B cell (primary cell): ENCODE measurements around the gene YWHAG. TPM values are rescaled to one million over a fixed set of nuclear protein-coding genes. Genes with fewer than 3 reads are reported as not detected.
A peak's percentile ranks its signal among the peaks of the same experiment; 100 is the strongest.
"Not testable (repeated sequence)": the region's sequence is repeated elsewhere in the genome, so short reads cannot be mapped to it uniquely, and the experiment has no call there.

ENCODE experiments used
- ATAC-seq: fragments of 200-7000 bp; cut with Tn5 transposase; one replicate; pipeline ENCODE4 v1.10.0; 2021; ENCODE audit warnings: low read depth, mild to moderate bottlenecking, moderate number of reproducible peaks, moderate library complexity
- CTCF ChIA-PET: fragments of 350-600 bp; sonication (Branson Sonifier 250); formaldehyde crosslinking; loops from one replicate; lab custom pipeline; 2021; ENCODE audit warnings: antibody characterized with exemption, inconsistent platforms; lab: Charles Lee
- POLR2A ChIA-PET: fragments of 350-600 bp; sonication (Branson Sonifier 250); formaldehyde crosslinking; loops from one replicate; lab custom pipeline; 2021; ENCODE audit warnings: antibody characterized with exemption; lab: Charles Lee
- DNase-seq: peaks from one replicate; pipeline ENCODE4 v3.0.0; 2013
- H2AFZ ChIP-seq: 2 replicates; pipeline ENCODE4 v1.6.1; 2012; ENCODE audit warnings: mild to moderate bottlenecking, low read depth, low read length; ENCODE audit not compliant: insufficient read depth, poor library complexity, severe bottlenecking
- H3K27ac ChIP-seq, 2 donors: 1 replicate in 1 of 2; 2 replicates in 1 of 2; pipeline ENCODE4 v1.5.1; 2012 to 2013; ENCODE audit warnings: low read length in 2 of 2, mild to moderate bottlenecking in 2 of 2, moderate library complexity in 1 of 2
- H3K27me3 ChIP-seq, 4 experiments: fragments of 200-600 bp in 1 of 4; sonication (generic) in 1 of 4; replicated peaks in 1 of 4; 1 replicate in 2 of 4; 2 replicates in 2 of 4; pipeline versions ENCODE4 v1.6.1 to v1.7.0; 2013 to 2016; ENCODE audit warnings: low read length in 3 of 4, mild to moderate bottlenecking in 2 of 4, mixed read lengths in 1 of 4, moderate library complexity in 1 of 4; ENCODE audit not compliant: insufficient read depth in 4 of 4, control insufficient read depth in 3 of 4; ENCODE audit errors: control extremely low read depth in 1 of 4
- H3K36me3 ChIP-seq, 2 experiments: replicated peaks in 1 of 2; 1 replicate in 1 of 2; 2 replicates in 1 of 2; pipeline versions ENCODE4 v1.6.1 to v1.7.1; 2013; ENCODE audit warnings: low read length in 1 of 2; ENCODE audit not compliant: insufficient read depth in 2 of 2, control insufficient read depth in 1 of 2; ENCODE audit errors: control extremely low read depth in 1 of 2, extremely low read depth in 1 of 2
- H3K4me1 ChIP-seq, 2 donors: fragments of 200-600 bp in 1 of 2; sonication (generic) in 1 of 2; 1 replicate in 1 of 2; 2 replicates in 1 of 2; pipeline versions ENCODE4 v1.5.1 to v1.6.1; 2013 to 2017; ENCODE audit warnings: low read length in 2 of 2; ENCODE audit not compliant: control insufficient read depth in 2 of 2, insufficient read depth in 2 of 2
- H3K4me2 ChIP-seq: replicated peaks from 2 replicates; pipeline ENCODE3; 2012; ENCODE audit warnings: mild to moderate bottlenecking, low read depth, low read length; ENCODE audit not compliant: poor library complexity, severe bottlenecking
- H3K4me3 ChIP-seq, 5 experiments: fragments of 200-600 bp in 1 of 5; sonication (generic) in 1 of 5; 1 replicate in 3 of 5; 2 replicates in 2 of 5; pipeline versions ENCODE4 v1.5.1 to v1.7.0; 2011 to 2016; ENCODE audit warnings: low read length in 4 of 5, mild to moderate bottlenecking in 4 of 5, low read depth in 2 of 5, control low read depth in 1 of 5, moderate library complexity in 1 of 5; ENCODE audit not compliant: insufficient read depth in 1 of 5; ENCODE audit errors: control extremely low read depth in 1 of 5, extremely low read depth in 1 of 5
- H3K79me2 ChIP-seq: fragments of 200-600 bp; sonication (generic); one replicate; pipeline ENCODE4 v1.6.0; 2016; ENCODE audit warnings: low read length; ENCODE audit not compliant: control insufficient read depth, insufficient read depth
- H3K9ac ChIP-seq: fragments of 200-600 bp; sonication (generic); 2 replicates; pipeline ENCODE4 v1.6.1; 2017; ENCODE audit warnings: mild to moderate bottlenecking, low read length, moderate library complexity
- H3K9me3 ChIP-seq, 3 donors: one replicate each; pipeline versions ENCODE4 v1.6.1 to v1.7.1; 2013; ENCODE audit warnings: low read length in 2 of 3; ENCODE audit not compliant: control insufficient read depth in 2 of 3, insufficient read depth in 1 of 3; ENCODE audit errors: control extremely low read depth in 1 of 3
- H4K20me1 ChIP-seq: 2 replicates; pipeline ENCODE4 v1.6.0; 2012; ENCODE audit warnings: mild to moderate bottlenecking, low read length; ENCODE audit not compliant: insufficient read depth, control insufficient read depth, poor library complexity, severe bottlenecking
- H3K27ac Mint-ChIP-seq: one replicate; pipeline ENCODE4 v1.8.0; 2021; ENCODE audit warnings: mixed read lengths
- H3K27me3 Mint-ChIP-seq: one replicate; pipeline ENCODE4 v1.8.0; 2021; ENCODE audit warnings: mixed read lengths
- H3K4me1 Mint-ChIP-seq: one replicate; pipeline ENCODE4 v1.8.0; 2021; ENCODE audit warnings: mixed read lengths
- H3K4me3 Mint-ChIP-seq: one replicate; pipeline ENCODE4 v1.8.0; 2021; ENCODE audit warnings: mixed read lengths
- H3K9me3 Mint-ChIP-seq: one replicate; pipeline ENCODE4 v1.8.0; 2022; ENCODE audit warnings: mixed read lengths; ENCODE audit not compliant: insufficient read depth
- EZH2 ChIP-seq: IDR thresholded peaks from 2 replicates; pipeline ENCODE4 v1.6.1; 2012; ENCODE audit warnings: borderline replicate concordance, low read depth, mild to moderate bottlenecking, moderate library complexity, low read length; ENCODE audit not compliant: insufficient read depth, poor library complexity, severe bottlenecking
- WGBS: methylation state at CpG from one replicate; pipeline ENCODE4 v1.1.5; 2013; ENCODE audit warnings: missing lambda C conversion rate; ENCODE audit not compliant: insufficient coverage; 5-methylcytosine and 5-hydroxymethylcytosine counted together
- intact Hi-C: fragments of 100-400 bp; cut with micrococcal nuclease; formaldehyde crosslinking; loops from one replicate; pipeline ENCODE4 v1.10.0; 2022
- polyA plus RNA-seq: library from polyadenylated mRNA; depleted of rRNA; stranded (reverse); fragments of >200 nt; gene quantifications from 2 replicates; pipeline ENCODE4 v1.2.3, GENCODE V29; 2012
- total RNA-seq, 2 donors: library from RNA; stranded (reverse); fragments of 120-200 nt in 1 of 2; gene quantifications; 1 replicate in 1 of 2; 2 replicates in 1 of 2; pipeline versions ENCODE4 v1.2.3 to v1.2.4, GENCODE V29; 2013 to 2022
- TF ChIP-seq, protein P1 (sequence below): fragments of 200-600 bp; IDR thresholded peaks from one replicate; pipeline ENCODE4 v1.8.0; 2022; ENCODE audit warnings: antibody characterized with exemption, mild to moderate bottlenecking

The YWHAG gene
- total and polyA plus RNA-seq, 2 donors (not counting 1 experiment from before 2014, with no cell fraction given) = 6.6 to 51.6 TPM

DNA sequence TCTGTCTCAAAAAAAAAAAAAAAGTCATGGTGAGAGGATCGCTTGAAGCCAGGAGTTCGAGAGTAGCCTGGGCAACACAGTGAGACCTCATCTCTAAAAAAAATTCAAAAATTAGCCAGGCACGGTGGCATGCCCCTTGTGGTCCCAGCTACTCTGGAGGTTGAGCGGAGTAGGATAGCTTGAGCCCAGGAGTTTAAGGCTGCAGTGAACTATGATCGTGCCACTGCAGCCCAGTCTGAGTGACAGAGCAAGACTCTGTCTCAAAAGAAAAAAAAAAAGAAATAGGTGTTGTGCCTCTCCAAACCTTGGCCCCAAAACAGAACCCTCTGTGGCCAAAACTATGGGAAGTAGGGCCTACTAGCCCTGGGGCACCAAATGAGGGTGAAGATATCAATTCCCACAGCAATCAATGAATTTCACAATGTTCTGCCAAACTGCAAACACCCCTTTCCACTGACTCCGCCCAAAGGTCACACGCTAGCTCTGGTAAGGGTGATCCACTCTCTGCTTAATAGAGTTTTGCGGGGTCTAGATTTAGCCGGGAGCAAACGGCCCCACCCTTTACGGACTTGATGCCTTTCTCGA lies 33.8 kb upstream of the YWHAG start:
- no peaks in the 10 kb centered on the region for H3K27me3 ChIP-seq
- ATAC-seq (no peak), DNase-seq (no peak)
- no peaks in the 10 kb centered on the region for H3K79me2 ChIP-seq
- H3K9me3 ChIP-seq = no peaks in the 10 kb centered on the region
- H3K4me3 ChIP-seq = peak overlapping the region in 4 of 5 experiments; percentile 45 to 80 (median 70)
- Mint-ChIP-seq H3K4me3 (peak overlapping the region; percentile 91), H3K4me1 (peaks cover 27% of the 10 kb centered on the region), H3K9me3 (no peaks in the 10 kb centered on the region), H3K27me3 (no peaks in the 10 kb centered on the region), H3K27ac (peak overlapping the region; percentile 98)
- H2AFZ ChIP-seq = peak overlapping the region; percentile 90
- intact Hi-C loops = loop anchor here (1.0 to 10.0 kb wide), 3 partner anchors 33 to 478 kb away; partner anchors contain the start of gene POR
- 23% methylated on average over 10 of the region's 12 CpGs for WGBS
- peak overlapping the region; percentile 85 for H3K4me2 ChIP-seq
- TF ChIP-seq EZH2 = no peak
- TF ChIP-seq, protein P1, sequence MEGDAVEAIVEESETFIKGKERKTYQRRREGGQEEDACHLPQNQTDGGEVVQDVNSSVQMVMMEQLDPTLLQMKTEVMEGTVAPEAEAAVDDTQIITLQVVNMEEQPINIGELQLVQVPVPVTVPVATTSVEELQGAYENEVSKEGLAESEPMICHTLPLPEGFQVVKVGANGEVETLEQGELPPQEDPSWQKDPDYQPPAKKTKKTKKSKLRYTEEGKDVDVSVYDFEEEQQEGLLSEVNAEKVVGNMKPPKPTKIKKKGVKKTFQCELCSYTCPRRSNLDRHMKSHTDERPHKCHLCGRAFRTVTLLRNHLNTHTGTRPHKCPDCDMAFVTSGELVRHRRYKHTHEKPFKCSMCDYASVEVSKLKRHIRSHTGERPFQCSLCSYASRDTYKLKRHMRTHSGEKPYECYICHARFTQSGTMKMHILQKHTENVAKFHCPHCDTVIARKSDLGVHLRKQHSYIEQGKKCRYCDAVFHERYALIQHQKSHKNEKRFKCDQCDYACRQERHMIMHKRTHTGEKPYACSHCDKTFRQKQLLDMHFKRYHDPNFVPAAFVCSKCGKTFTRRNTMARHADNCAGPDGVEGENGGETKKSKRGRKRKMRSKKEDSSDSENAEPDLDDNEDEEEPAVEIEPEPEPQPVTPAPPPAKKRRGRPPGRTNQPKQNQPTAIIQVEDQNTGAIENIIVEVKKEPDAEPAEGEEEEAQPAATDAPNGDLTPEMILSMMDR = no peak
- no peaks in the 10 kb centered on the region for H3K36me3 ChIP-seq
- H3K27ac ChIP-seq = peak overlapping the region in 1 of 2 donors; percentile 53
- peaks cover 16 to 29% of the 10 kb centered on the region in 2 donors for H3K4me1 ChIP-seq
- ChIA-PET CTCF (interaction anchor here (0.7 kb wide), 1 partner anchor 1546 kb away, joined by 3 read pairs; no protein-coding TSS in a partner anchor), POLR2A (interaction anchor here (0.7 to 1.5 kb wide), 3 partner anchors 14 to 34 kb away, joined by 3 to 6 read pairs (median 4); partner anchors contain the start of gene YWHAG)
- H4K20me1 ChIP-seq = no peaks in the 10 kb centered on the region
- peak overlapping the region; percentile 67 for H3K9ac ChIP-seq

DNA sequence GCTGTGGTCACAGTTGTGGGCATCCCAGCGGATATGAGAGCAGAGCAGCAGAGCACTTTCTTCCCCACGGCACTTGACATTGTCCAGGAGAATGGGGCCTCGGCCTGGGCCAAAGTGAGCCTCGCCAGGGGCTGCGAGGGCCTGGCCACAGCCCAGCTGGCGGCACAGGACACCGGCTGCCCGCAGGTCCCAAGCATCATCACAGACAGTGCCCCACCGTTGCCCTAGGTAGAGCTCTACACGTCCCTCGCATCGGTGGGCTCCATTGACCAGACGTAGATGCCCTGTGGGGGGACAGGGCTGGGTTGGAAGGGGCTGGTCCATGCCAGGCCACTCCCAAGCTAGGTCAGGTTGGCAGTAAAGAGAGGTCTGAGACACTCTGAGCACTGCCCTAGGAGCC lies 31.3 kb upstream of the YWHAG start:
- H3K9ac ChIP-seq = no peak overlapping the region
- no peak overlapping the region for H2AFZ ChIP-seq
- 98% methylated on average over 13 of the region's 13 CpGs for WGBS
- ATAC-seq (no peak), DNase-seq (no peak)
- peaks cover 23% of the 10 kb centered on the region for H3K4me1 Mint-ChIP-seq
- no peak overlapping the region for H3K4me3 ChIP-seq
- no peaks in the 10 kb centered on the region for H4K20me1 ChIP-seq
- H3K79me2 ChIP-seq = no peaks in the 10 kb centered on the region
- ChIA-PET POLR2A (no interaction called here), CTCF (no interaction called here)
- no peak overlapping the region for H3K27ac Mint-ChIP-seq
- H3K9me3 Mint-ChIP-seq = no peaks in the 10 kb centered on the region
- no peak overlapping the region for H3K4me2 ChIP-seq
- H3K4me1 ChIP-seq = peaks cover 8 to 21% of the 10 kb centered on the region in 2 donors
- H3K36me3 ChIP-seq = no peaks in the 10 kb centered on the region
- no peak overlapping the region for H3K4me3 Mint-ChIP-seq
- H3K27ac ChIP-seq = no peak overlapping the region
- no peaks in the 10 kb centered on the region for H3K27me3 Mint-ChIP-seq
- no peaks in the 10 kb centered on the region for H3K27me3 ChIP-seq
- no peaks in the 10 kb centered on the region for H3K9me3 ChIP-seq
- no peak for TF ChIP-seq EZH2
- TF ChIP-seq, protein P1 = no peak
- intact Hi-C loops = loop anchor here (10.0 kb wide), 1 partner anchor 475 kb away; the partner anchor contains the start of gene POR

DNA sequence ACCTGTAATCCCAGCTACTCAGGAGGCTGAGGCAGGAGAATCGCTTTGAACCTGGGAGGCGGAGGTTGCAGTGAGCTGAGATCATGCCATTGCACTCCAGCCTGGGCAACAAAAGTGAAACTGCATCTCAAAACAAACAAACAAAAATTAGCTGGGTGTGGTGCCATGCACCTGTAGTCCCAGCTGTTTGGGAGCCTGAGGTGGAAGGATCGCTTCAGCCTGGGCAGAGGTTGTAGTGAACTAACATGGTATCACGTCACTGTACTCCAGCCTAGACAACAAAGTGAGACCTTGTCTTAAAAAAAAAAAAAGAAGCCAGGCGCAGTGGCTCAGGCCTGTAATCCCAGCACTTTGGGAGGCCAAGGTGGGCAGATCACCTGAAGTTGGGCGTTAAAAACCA lies 29.0 kb upstream of the YWHAG start:
- H3K4me1 ChIP-seq = peaks cover 4 to 15% of the 10 kb centered on the region in 2 donors
- POLR2A ChIA-PET, H3K4me2 ChIP-seq, DNase-seq, CTCF ChIA-PET, H3K4me3 ChIP-seq, H3K27ac Mint-ChIP-seq, intact Hi-C loops, ATAC-seq, H3K4me3 Mint-ChIP-seq, H3K9me3 Mint-ChIP-seq, H3K27me3 ChIP-seq, H2AFZ ChIP-seq, H3K9ac ChIP-seq, H3K36me3 ChIP-seq, H4K20me1 ChIP-seq, H3K27ac ChIP-seq, H3K79me2 ChIP-seq, H3K27me3 Mint-ChIP-seq, H3K9me3 ChIP-seq: not testable (repeated sequence)
- H3K4me1 Mint-ChIP-seq = peaks cover 17% of the 10 kb centered on the region
- 98% methylated on average over 5 of the region's 6 CpGs for WGBS
